ENCODE results near the gene OSBPL1A. TPM values are rescaled to one million over a fixed set of nuclear protein-coding genes. Genes with fewer than 3 reads are reported as not detected.
A peak's percentile ranks its signal among the peaks of the same experiment; 100 is the strongest.

OSBPL1A gene
- total RNA-seq, 4 donors from 2014 or later: 61.5 to 227 (median 98.7) TPM

DNA sequence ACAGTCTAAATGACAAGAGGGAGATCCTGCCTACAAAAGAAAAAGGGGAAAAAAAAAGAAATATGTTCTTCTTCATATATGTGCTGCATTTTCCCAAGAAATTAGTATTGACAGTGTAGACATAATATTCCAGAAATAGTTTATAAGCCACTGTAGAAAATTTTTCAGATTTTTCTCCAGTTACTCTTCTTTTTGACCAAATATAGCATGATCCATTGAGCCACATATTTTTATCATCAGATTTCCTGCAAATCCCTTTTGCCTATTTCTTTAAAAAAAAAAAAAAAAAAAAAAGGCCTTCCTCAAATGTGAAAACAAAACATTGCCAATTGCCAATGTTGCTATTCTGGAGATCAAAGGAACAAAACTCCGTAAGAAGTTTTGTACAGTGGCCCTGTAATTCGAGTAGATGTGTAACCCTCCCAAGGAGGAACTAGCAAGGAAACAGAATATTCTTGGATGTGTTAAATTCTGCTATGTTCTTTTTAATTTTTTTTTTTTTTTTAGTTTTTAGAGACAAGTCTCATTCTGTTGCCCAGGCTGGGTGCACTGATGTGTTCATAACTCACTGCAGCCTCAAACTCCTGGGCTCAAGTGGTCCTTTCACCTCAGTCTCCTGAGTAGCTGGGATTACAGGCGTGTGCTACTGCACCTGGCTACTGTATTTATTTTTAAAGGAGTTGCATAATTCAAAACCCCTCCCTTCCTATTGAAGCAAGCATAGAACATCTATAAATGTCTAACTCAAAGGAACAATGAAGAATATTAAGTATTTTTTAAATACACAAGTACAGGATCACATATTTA is 271.3 kb downstream of the OSBPL1A start:
- H3K36me3 ChIP-seq: no peaks in the 10 kb centered on the region
- intact Hi-C loops (cut with DNase I; ENCODE audit: low total_unique reads): no loop called here

DNA sequence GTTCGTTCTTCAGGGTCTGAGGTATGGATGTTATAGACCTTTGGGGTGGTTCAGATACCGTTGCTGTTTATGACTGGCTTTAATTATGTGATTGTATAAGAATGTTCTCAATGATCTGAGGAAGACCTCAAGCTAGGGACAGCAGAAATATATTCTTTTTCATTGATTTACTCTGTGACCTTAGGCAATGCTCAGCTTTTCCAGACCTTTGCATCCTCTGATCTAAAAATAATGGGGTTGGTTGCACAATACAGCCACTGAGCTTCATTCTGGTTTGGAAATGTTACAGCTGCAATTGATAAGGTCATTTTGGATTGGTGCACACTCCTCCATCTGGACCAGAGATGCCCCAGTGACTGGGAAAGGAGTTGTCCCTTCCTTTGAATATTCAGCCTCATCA is 276.0 kb downstream of the OSBPL1A start:
- Histone ChIP-seq H3K4me1 (no peaks in the 10 kb centered on the region), H3K27ac (no peak overlapping the region), H3K36me3 (no peaks in the 10 kb centered on the region), H3K4me3 (no peak overlapping the region), H3K27me3 (no peaks in the 10 kb centered on the region), H3K9me3 (no peaks in the 10 kb centered on the region)
- DNase-seq: no peak
- intact Hi-C loops (cut with DNase I; ENCODE audit: low total_unique reads) (no loop called here), in situ Hi-C loops (cut with MboI; ENCODE audit: low sequenced_read_pairs in 4 of 4) (loop anchor here in 2 of 4 donors (10.0 to 25.0 kb wide), 2 partner anchors 484 to 497 kb away; no protein-coding TSS in a partner anchor)
- no peak for TF ChIP-seq CTCF (IDR thresholded peaks at IDR 0.05 in 4 of 5, conservative IDR thresholded peaks at IDR 0.05 in 1 of 5)
- TF ChIP-seq POLR2A (IDR thresholded peaks at IDR 0.05): no peak
- ATAC-seq: no peak

More for the DNA sequence above, 271.3 kb downstream of the OSBPL1A start:
- no peak overlapping the region for H3K4me3 ChIP-seq
- in situ Hi-C loops (cut with MboI; ENCODE audit: low sequenced_read_pairs in 4 of 4): loop anchor here in 1 of 4 donors (10.0 kb wide), 1 partner anchor 502 kb away; no protein-coding TSS in a partner anchor
- no peak overlapping the region for H3K27ac ChIP-seq
- no peaks in the 10 kb centered on the region for H3K4me1 ChIP-seq
- H3K27me3 ChIP-seq: no peaks in the 10 kb centered on the region
- no peak for TF ChIP-seq POLR2A (IDR thresholded peaks at IDR 0.05)
- no peak for TF ChIP-seq CTCF (IDR thresholded peaks at IDR 0.05 in 4 of 5, conservative IDR thresholded peaks at IDR 0.05 in 1 of 5)
- no peaks in the 10 kb centered on the region for H3K9me3 ChIP-seq
- DNase-seq (no peak), ATAC-seq (no peak)

DNA sequence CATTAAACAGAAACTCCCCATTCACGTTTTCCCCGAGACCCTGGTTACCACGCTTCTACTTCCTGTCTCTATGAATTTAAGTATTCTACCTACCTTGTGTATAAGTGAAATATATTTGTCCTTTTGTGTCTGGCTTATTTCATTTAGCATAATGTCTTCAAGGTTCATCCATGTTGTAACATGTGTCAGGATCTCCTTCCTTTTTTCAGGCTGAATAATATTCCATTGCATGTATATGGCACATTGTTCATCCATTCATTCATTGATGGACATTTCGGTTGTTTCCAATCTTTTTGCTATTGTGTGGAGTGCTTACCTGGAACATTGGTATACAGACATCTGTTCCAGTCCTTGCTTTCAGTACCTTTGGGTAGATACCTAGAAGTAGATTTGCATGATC is 276.9 kb downstream of the OSBPL1A start:
- no peak for ATAC-seq
- DNase-seq: no peak
- no peaks in the 10 kb centered on the region for H3K9me3 ChIP-seq
- no peaks in the 10 kb centered on the region for H3K36me3 ChIP-seq
- TF ChIP-seq CTCF (IDR thresholded peaks at IDR 0.05 in 4 of 5, conservative IDR thresholded peaks at IDR 0.05 in 1 of 5): no peak
- TF ChIP-seq POLR2A (IDR thresholded peaks at IDR 0.05): no peak
- H3K27ac ChIP-seq: no peak overlapping the region
- no peaks in the 10 kb centered on the region for H3K27me3 ChIP-seq
- intact Hi-C loops (cut with DNase I; ENCODE audit: low total_unique reads) (no loop called here), in situ Hi-C loops (cut with MboI; ENCODE audit: low sequenced_read_pairs in 4 of 4) (loop anchor here in 2 of 4 donors (10.0 to 25.0 kb wide), 2 partner anchors 483 to 496 kb away; no protein-coding TSS in a partner anchor)
- no peak overlapping the region for H3K4me3 ChIP-seq
- H3K4me1 ChIP-seq: no peaks in the 10 kb centered on the region

DNA sequence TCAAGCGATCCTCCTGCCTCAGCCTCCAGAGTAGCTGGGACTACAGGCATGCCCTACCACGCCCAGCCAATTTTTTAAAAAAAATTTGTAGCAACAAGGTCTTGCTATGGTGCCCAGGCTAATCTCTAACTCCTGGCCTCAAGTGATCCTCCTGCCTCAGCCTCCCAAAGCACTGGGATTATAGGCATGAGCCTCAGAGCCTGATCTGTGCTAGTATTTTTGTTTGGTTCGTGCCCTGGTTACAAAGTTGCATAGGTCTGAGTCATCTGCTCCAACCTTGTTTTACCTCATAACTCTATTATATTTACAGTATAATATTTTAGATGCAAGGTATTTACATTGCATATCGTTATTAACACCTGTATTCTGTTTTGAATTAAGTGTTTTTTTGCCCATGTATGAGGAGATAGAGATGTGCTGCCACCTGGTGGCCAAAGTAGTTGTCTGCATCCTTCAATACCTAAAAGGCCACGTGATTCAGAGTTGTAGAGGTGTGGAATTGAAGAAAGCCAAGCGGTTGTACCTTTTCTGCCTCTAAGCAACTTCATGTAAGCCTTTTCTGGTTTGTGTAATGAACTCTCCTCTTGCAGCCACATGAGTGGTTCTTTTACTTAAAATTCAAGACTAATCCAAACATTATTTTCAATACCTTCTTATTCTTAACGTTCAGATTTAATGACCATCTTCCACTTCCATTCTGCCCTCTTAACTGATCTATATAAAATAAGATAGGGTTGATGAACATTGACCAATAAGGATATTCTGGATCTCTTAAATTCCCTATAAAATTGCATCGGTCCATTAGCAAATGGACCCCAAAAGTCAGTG is 278.7 kb downstream of the OSBPL1A start:
- DNase-seq (peak; percentile 17 to 48), ATAC-seq (peak; percentile 70 to 84)
- H3K27me3 ChIP-seq: no peaks in the 10 kb centered on the region
- H3K27ac ChIP-seq: no peak overlapping the region
- no peaks in the 10 kb centered on the region for H3K9me3 ChIP-seq
- no peaks in the 10 kb centered on the region for H3K36me3 ChIP-seq
- TF ChIP-seq POLR2A (IDR thresholded peaks at IDR 0.05) (no peak), CTCF (IDR thresholded peaks at IDR 0.05 in 4 of 5, conservative IDR thresholded peaks at IDR 0.05 in 1 of 5) (peak; percentile 75 to 89 (median 86))
- in situ Hi-C loops (cut with MboI; ENCODE audit: low sequenced_read_pairs in 4 of 4) (loop anchor here in 1 of 4 donors (25.0 kb wide), 1 partner anchor 482 kb away; no protein-coding TSS in a partner anchor), intact Hi-C loops (cut with DNase I; ENCODE audit: low total_unique reads) (loop anchor here (2.0 to 10.0 kb wide), 5 partner anchors 42 to 494 kb away; no protein-coding TSS in a partner anchor)
- no peak overlapping the region for H3K4me3 ChIP-seq
- no peaks in the 10 kb centered on the region for H3K4me1 ChIP-seq
